A673 (cell line): ENCODE results near the gene WNT5A. TPM values are rescaled to one million over a fixed set of nuclear protein-coding genes. Genes with fewer than 3 reads are reported as not detected.

Source experiments
- BruUV-seq: library from RNA; stranded (reverse); fragments of 400-500 nt; replicated peaks from 2 replicates; lab custom pipeline; 2021; lab: Mats Ljungman, UMichigan
- CTCF ChIA-PET: fragments of 300-600 bp; sonication (Branson Sonifier 250); formaldehyde crosslinking; loops from one replicate; lab custom pipeline; 2022; ENCODE audit warnings: antibody characterized with exemption; lab: Charles Lee
- POLR2A ChIA-PET: fragments of 300-600 bp; sonication (Branson Sonifier 250); formaldehyde crosslinking; loops from one replicate; lab custom pipeline; 2022; ENCODE audit warnings: antibody characterized with exemption; ENCODE audit not compliant: low non-redundant PET; lab: Charles Lee
- DNase-seq: peaks from one replicate; pipeline ENCODE4 v3.0.0-alpha.2; 2015; ENCODE audit warnings: low spot score
- H3K27ac ChIP-seq: fragments of 200-600 bp; sonication (generic); 2 replicates; pipeline ENCODE4 v1.5.1; 2016; ENCODE audit warnings: mixed run types, low read depth, mild to moderate bottlenecking, mixed read lengths, antibody characterized with exemption, low read length; ENCODE audit not compliant: poor library complexity, severe bottlenecking
- H3K27me3 ChIP-seq: fragments of 200-600 bp; sonication (generic); replicated peaks from 2 replicates; pipeline ENCODE4 v1.6.1; 2017; ENCODE audit warnings: mixed run types, low read depth, mild to moderate bottlenecking, mixed read lengths, antibody characterized with exemption, low read length; ENCODE audit not compliant: insufficient read depth, poor library complexity
- H3K36me3 ChIP-seq: fragments of 200-600 bp; sonication (generic); 2 replicates; pipeline ENCODE4 v1.6.1; 2016; ENCODE audit warnings: mixed run types, mild to moderate bottlenecking, mixed read lengths, antibody characterized with exemption, low read length; ENCODE audit not compliant: insufficient read depth, poor library complexity, severe bottlenecking
- H3K4me1 ChIP-seq: fragments of 200-600 bp; sonication (generic); 2 replicates; pipeline ENCODE4 v1.6.1; 2017; ENCODE audit warnings: mixed run types, mild to moderate bottlenecking, mixed read lengths, antibody characterized with exemption, low read length; ENCODE audit not compliant: insufficient read depth, poor library complexity, severe bottlenecking
- H3K4me3 ChIP-seq: fragments of 200-600 bp; sonication (generic); 2 replicates; pipeline ENCODE4 v1.5.1; 2016; ENCODE audit warnings: low read depth, mixed run types, mild to moderate bottlenecking, mixed read lengths, low read length; ENCODE audit not compliant: poor library complexity, severe bottlenecking
- H3K9me3 ChIP-seq: fragments of 200-600 bp; sonication (generic); 2 replicates; pipeline ENCODE4 v1.6.1; 2016; ENCODE audit warnings: mixed run types, low read depth, mild to moderate bottlenecking, mixed read lengths, antibody characterized with exemption, low read length; ENCODE audit not compliant: poor library complexity, severe bottlenecking
- EZH2 ChIP-seq: fragments of 200-600 bp; sonication (generic); IDR thresholded peaks from 2 replicates; pipeline ENCODE4 v1.6.1; 2017; ENCODE audit warnings: borderline replicate concordance, low read depth, mild to moderate bottlenecking, mixed read lengths, antibody characterized with exemption, low read length; ENCODE audit not compliant: poor library complexity, severe bottlenecking
- intact Hi-C: fragments of 100-400 bp; cut with micrococcal nuclease; formaldehyde crosslinking; loops from one replicate; pipeline ENCODE4 v1.10.0; 2022; ENCODE audit not compliant: unreplicated experiment
- total RNA-seq: library from RNA; stranded (reverse); gene quantifications from 2 replicates; pipeline ENCODE4 v1.2.3, GENCODE V29; 2021
- TF ChIP-seq, protein P1 (sequence below): fragments of 300-800, 200-600 bp; sonication (generic); conservative IDR thresholded peaks from 2 replicates; pipeline ENCODE4 v1.5.1; 2017; ENCODE audit warnings: low read depth, mild to moderate bottlenecking, antibody characterized with exemption, low read length, moderate library complexity, mixed read lengths

WNT5A gene
- total RNA-seq, 1 experiment from 2014 or later = 18.9 TPM

DNA sequence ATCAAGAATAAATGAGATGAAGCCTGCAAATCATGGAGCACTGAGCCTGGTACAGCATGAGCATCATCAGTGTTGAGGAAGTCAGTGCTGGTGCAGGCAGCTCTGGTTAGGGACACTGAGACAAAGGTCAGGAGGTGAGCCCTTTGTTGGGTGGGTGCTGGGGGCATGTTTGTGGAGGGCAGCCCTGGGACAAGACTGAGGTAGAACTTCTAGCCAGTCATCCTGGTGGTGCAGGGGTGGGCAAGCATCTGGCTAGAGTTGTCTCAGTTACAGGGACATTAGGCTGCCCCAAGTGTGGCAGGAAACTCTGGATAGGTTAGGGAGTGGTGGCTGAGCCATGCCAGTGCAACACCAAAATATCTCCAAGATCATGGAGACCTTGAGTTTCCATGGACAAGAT, 27.3 kb downstream of the WNT5A start:
- BruUV-seq = no TSS peak
- H3K4me1 ChIP-seq = no peaks in the 10 kb centered on the region
- no peaks in the 10 kb centered on the region for H3K36me3 ChIP-seq
- DNase-seq = no peak
- H3K27ac ChIP-seq = no peak overlapping the region
- TF ChIP-seq, protein P1, sequence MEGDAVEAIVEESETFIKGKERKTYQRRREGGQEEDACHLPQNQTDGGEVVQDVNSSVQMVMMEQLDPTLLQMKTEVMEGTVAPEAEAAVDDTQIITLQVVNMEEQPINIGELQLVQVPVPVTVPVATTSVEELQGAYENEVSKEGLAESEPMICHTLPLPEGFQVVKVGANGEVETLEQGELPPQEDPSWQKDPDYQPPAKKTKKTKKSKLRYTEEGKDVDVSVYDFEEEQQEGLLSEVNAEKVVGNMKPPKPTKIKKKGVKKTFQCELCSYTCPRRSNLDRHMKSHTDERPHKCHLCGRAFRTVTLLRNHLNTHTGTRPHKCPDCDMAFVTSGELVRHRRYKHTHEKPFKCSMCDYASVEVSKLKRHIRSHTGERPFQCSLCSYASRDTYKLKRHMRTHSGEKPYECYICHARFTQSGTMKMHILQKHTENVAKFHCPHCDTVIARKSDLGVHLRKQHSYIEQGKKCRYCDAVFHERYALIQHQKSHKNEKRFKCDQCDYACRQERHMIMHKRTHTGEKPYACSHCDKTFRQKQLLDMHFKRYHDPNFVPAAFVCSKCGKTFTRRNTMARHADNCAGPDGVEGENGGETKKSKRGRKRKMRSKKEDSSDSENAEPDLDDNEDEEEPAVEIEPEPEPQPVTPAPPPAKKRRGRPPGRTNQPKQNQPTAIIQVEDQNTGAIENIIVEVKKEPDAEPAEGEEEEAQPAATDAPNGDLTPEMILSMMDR = no peak
- no peak for TF ChIP-seq EZH2
- no peaks in the 10 kb centered on the region for H3K9me3 ChIP-seq
- H3K4me3 ChIP-seq = no peak overlapping the region
- CTCF ChIA-PET = no interaction called here
- POLR2A ChIA-PET = no interaction called here
- intact Hi-C loops = no loop called here
- H3K27me3 ChIP-seq = no peaks in the 10 kb centered on the region

GRCh38 chr3:55458181-55458790, 28.8 kb downstream of the WNT5A start:
- no TSS peak for BruUV-seq
- intact Hi-C loops = no loop called here
- DNase-seq = no peak
- POLR2A ChIA-PET = no interaction called here
- Histone ChIP-seq H3K36me3 (no peaks in the 10 kb centered on the region), H3K4me1 (no peaks in the 10 kb centered on the region), H3K27me3 (no peaks in the 10 kb centered on the region), H3K27ac (no peak overlapping the region), H3K4me3 (no peak overlapping the region), H3K9me3 (no peaks in the 10 kb centered on the region)
- CTCF ChIA-PET = no interaction called here
- no peak for TF ChIP-seq EZH2
- TF ChIP-seq, protein P1 = no peak

DNA sequence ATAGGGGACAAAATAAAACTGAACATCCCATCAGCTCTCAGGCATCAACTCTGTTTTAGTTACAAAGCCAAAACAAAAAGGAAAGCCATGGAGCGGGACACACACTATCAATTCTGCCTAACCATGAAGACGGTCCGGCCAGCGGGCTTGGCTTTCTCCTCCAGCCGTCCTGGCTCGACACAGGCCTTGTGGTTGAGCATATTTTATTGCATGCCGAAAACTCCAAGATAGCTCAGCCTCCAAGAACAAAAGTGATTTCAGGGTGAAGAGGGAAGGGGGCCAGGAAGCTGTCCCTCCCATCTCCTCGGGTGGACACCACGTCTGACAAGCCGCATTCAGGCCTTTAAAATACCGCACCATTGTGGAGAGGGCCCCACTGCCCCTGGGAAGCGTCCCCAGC, 31.2 kb downstream of the WNT5A start:
- no peak overlapping the region for H3K4me3 ChIP-seq
- H3K27me3 ChIP-seq = no peaks in the 10 kb centered on the region
- H3K4me1 ChIP-seq = no peaks in the 10 kb centered on the region
- no peak for DNase-seq
- CTCF ChIA-PET = no interaction called here
- no peak for TF ChIP-seq EZH2
- TF ChIP-seq, protein P1 = no peak
- H3K9me3 ChIP-seq = no peaks in the 10 kb centered on the region
- BruUV-seq = no TSS peak
- POLR2A ChIA-PET = no interaction called here
- intact Hi-C loops = no loop called here
- no peak overlapping the region for H3K27ac ChIP-seq
- H3K36me3 ChIP-seq = no peaks in the 10 kb centered on the region
